ENCODE data around the gene CDK2.
A peak's percentile ranks its signal among the peaks of the same experiment; 100 is the strongest.

The CDK2 gene

DNA sequence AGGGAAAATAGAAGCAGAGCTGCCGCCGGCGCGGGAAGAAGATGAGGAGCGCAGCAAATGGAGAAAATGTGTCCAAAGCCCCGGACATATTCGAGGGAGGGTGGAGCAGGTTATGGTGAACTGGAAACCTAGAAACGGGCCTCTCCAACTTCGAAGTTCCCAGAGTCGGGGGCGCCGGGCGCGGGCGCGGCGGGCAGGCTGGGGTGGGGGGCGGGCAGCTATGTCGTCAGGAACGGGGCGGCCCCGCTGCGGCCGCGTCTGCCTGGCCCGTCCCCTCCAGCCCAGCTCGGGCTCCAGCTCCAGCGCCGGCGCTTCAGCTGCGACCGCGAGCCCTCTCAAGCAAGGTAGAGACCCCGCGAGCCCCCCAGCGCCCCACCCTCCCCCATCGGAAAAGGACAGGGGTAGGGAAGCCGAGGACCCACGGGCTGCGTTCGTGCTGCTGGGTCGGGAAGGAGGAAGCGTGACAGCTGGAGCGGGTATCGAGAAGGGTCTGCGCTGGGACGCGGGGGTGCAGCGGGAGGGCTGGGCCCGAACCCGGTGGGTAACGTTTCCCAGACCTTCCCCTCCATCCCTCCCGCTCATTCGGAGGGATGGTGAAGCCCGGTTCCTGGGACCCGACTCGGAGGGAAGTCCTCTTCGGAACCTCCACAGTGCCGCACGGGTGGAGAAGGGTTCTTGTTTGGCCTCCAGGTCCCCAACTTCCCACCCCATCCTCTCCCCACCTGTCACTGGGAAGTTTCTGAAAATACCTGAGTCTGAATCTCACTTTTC is 34.7 kb upstream of the CDK2 start:
- DNase-seq (peak; percentile 5), ATAC-seq (replicated peaks) (peak in 1 of 2 donors; percentile 10)
- Mint-ChIP-seq H3K4me1 (peaks cover 36 to 56% of the 10 kb centered on the region in 2 donors), H3K9me3 (no peaks in the 10 kb centered on the region), H3K27ac (peak overlapping the region; percentile 95), H3K27me3 (no peaks in the 10 kb centered on the region), H3K36me3 (peaks cover 7 to 20% of the 10 kb centered on the region in 2 donors), H3K4me3 (peak overlapping the region; percentile 91 to 99)

DNA sequence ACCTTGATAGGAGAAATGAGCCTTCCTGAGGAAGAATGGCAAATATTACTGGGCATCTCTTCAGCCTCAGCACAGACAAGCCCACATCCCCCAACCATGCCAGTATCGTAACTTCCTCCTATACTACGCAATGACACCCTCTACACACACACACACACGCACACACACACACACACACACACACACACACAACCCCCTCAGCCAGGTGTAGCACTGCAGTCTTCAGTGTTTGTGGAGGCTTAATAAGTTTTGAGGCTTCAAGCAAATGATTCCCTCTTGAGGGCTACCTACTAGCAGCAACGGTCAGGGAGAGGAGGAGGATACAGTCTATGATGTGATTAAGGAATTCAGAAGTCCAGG is 34.1 kb upstream of the CDK2 start:
- peaks cover 8 to 21% of the 10 kb centered on the region in 2 donors for H3K36me3 Mint-ChIP-seq
- ATAC-seq (replicated peaks): peak; percentile 33 to 39
- no peaks in the 10 kb centered on the region for H3K27me3 Mint-ChIP-seq
- H3K27ac Mint-ChIP-seq: peak overlapping the region; percentile 94
- no peaks in the 10 kb centered on the region for H3K9me3 Mint-ChIP-seq
- peak; percentile 34 for DNase-seq
- H3K4me3 Mint-ChIP-seq: peak overlapping the region; percentile 91 to 99
- peaks cover 36 to 56% of the 10 kb centered on the region in 2 donors for H3K4me1 Mint-ChIP-seq

DNA sequence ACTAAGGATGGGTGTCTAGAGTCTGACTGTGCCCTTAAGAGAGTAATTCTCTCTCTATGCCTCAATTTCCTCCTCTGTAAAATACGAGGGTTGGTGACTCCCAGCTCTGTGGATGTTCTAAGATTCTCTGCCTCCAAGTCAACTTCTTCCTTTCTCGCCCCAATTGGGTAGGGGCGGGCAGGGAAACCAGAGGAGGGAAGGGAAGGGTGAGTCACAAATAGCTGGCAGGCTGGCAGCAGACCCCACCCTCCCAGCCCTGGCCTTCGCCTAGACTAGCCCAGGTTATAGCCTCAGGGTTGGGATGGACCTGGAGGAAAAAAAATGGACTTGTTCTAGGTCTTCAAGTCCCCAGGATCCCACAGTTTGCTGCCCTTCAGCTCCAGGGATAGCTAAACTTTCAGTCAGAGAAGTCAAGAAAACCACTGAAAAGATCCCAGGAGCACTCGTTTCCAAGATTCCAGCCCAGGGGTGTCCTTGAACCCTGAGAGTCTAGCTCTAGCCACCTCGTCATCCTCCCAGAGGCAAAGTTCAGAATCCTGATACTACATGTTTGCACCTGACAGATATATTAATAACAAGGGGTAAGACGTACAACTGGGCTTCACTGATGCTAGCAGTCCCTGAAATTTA is 33.3 kb upstream of the CDK2 start:
- Mint-ChIP-seq H3K9me3 (no peaks in the 10 kb centered on the region), H3K4me1 (peaks cover 36 to 56% of the 10 kb centered on the region in 2 donors), H3K27me3 (no peaks in the 10 kb centered on the region), H3K27ac (no peak overlapping the region), H3K36me3 (peaks cover 8 to 23% of the 10 kb centered on the region in 2 donors), H3K4me3 (peak overlapping the region in 1 of 2 donors; percentile 91)
- no peak for ATAC-seq (replicated peaks)
- no peak for DNase-seq

DNA sequence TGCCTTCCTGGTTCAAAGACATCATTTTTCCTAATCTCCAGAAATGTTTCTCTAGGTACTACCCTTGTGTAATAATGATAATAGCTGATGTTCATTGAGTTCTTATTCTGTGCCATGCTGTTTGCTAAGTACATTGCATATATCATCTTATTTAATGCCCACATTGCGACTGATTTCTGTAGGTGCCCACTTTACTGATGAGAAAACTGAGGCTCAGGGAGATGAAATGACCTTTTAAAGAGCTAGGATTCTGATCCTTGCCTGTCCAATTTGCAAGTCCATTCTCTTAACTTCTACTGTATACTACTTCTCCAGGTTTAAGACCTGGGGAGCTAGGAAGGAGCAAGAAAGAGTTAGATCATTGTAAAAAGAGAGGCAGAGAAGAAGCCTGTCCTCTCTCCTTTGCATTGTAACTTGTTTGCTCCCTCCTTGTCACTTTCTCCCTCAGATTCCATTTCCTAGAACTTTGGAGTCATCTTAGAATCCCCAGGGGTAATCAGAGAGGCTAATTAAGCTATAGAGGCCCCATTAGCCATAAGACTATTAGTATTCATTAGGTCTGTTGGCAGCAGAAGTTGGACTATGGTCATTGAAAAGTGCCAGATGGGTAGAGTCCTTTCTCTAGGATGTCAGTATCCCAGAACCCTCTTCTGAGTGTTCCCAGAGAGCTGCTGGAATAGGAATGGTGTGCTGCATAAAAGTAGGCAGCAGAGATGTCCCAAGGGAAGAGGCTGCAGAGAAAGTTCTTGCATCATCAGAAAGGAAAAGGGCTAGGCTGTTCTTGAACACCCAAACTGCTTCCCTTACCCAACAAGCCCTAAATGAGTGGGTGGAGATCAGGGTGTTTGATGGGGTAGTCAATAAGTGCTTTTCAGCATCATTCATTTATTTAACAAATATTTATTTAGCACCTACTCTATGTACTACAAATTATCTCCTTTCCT is 32.6 kb upstream of the CDK2 start:
- peaks cover 11 to 28% of the 10 kb centered on the region in 2 donors for H3K36me3 Mint-ChIP-seq
- ATAC-seq (replicated peaks) (no peak), DNase-seq (no peak)
- H3K27ac Mint-ChIP-seq: no peak overlapping the region
- peaks cover 37 to 53% of the 10 kb centered on the region in 2 donors for H3K4me1 Mint-ChIP-seq
- H3K4me3 Mint-ChIP-seq: peak overlapping the region in 1 of 2 donors; percentile 13
- no peaks in the 10 kb centered on the region for H3K27me3 Mint-ChIP-seq
- no peaks in the 10 kb centered on the region for H3K9me3 Mint-ChIP-seq

DNA sequence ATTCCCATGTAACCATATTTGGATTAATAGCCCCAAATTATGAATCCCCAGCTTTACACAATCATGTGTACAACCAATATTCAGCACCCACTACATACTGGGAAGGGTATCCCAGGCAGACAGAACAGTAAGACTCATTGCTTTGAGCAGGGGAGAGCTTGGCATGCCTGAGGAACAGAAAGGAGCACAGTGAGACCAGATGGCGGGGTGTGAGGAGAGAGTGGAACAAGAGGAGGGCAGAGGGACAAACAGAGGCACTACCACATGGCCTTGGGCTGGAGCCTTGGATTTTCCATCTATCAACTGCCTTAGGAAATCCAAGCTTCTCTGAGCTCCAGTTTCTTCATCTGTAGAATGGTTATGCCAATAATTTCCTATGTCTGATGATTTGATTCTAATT is 31.9 kb upstream of the CDK2 start:
- Mint-ChIP-seq H3K27ac (no peak overlapping the region), H3K4me1 (peaks cover 34 to 48% of the 10 kb centered on the region in 2 donors), H3K27me3 (no peaks in the 10 kb centered on the region), H3K36me3 (peaks cover 15 to 32% of the 10 kb centered on the region in 2 donors), H3K9me3 (no peaks in the 10 kb centered on the region), H3K4me3 (no peak overlapping the region)
- ATAC-seq (replicated peaks) (no peak), DNase-seq (no peak)

DNA sequence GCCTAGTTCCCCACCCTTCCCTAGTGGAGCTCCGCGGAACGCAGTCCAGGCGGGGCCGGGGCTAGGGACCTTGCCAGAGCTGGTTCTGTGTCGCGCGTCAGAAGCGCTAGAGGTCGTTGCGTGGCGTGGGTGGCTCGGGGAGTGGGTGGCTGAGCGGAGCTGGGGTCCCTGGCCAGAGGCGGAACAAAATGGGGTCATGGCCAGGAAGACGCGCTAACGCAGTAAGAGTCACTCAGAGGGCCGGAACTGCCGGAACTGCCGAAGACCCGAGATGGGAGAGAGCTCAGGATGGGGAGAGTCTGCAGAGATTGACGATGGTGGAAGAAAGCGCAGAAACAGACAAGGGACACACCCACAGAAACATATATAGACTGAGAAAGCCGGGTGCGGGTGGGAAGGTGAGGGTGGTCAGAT is 30.9 kb upstream of the CDK2 start:
- DNase-seq (no peak), ATAC-seq (replicated peaks) (no peak)
- H3K4me3 Mint-ChIP-seq: no peak overlapping the region
- peak overlapping the region; percentile 2 for H3K27ac Mint-ChIP-seq
- H3K36me3 Mint-ChIP-seq: peaks cover 17 to 36% of the 10 kb centered on the region in 2 donors
- H3K4me1 Mint-ChIP-seq: peaks cover 36 to 48% of the 10 kb centered on the region in 2 donors
- no peaks in the 10 kb centered on the region for H3K27me3 Mint-ChIP-seq
- no peaks in the 10 kb centered on the region for H3K9me3 Mint-ChIP-seq

DNA sequence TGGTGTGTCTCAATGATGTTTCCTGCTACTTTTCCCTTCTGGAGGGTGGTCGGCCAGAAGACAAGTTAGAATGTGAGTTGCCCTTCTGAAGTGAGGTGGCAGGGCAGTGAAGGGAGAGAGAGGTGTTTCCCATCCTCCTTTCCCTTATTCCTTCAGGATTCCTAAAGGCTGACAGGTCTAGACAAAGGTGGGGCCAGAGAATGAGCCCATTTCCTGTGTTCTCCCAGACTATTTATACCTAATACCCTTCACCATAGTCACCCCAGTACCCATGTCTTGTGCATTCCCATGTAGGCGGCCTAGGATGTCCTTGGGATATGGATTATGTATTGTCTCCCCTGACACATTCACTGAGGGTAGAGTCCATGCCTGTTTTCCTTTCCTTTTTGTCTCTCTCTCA is 28.6 kb upstream of the CDK2 start:
- no peak overlapping the region for H3K27ac Mint-ChIP-seq
- no peak for ATAC-seq (replicated peaks)
- H3K27me3 Mint-ChIP-seq: no peaks in the 10 kb centered on the region
- peaks cover 28 to 33% of the 10 kb centered on the region in 2 donors for H3K4me1 Mint-ChIP-seq
- no peaks in the 10 kb centered on the region for H3K9me3 Mint-ChIP-seq
- no peak for DNase-seq
- H3K36me3 Mint-ChIP-seq: peaks cover 23 to 42% of the 10 kb centered on the region in 2 donors
- no peak overlapping the region for H3K4me3 Mint-ChIP-seq

DNA sequence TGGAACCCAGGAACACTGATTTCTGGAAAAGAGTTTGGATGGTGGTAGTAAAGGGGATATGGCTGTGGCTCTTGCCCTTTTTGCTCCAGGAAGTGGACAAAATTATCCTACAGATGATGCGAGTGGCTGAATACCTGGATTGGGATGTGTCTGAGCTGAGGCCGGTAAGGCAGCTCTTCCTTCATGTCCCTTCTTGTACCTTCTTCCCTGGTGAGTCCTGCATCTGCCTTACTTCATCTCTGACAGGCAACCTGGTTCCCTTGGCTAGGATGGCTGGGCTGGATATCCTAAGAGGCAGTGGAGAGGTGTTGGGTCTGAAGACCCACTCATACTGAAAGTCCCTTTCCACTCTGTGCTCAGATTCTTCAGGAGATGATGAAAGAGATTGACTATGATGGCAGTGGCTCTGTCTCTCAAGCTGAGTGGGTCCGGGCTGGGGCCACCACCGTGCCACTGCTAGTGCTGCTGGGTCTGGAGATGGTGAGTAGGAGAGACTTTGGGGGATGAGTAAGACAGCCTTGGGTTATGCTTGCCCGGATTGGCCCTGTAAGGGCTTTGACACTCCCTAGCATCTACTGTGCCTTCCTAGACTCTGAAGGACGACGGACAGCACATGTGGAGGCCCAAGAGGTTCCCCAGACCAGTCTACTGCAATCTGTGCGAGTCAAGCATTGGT is 27.7 kb upstream of the CDK2 start:
- DNase-seq (no peak), ATAC-seq (replicated peaks) (no peak)
- H3K4me1 Mint-ChIP-seq: peaks cover 28% of the 10 kb centered on the region in 2 donors
- H3K36me3 Mint-ChIP-seq: peaks cover 26 to 48% of the 10 kb centered on the region in 2 donors
- H3K27me3 Mint-ChIP-seq: no peaks in the 10 kb centered on the region
- no peak overlapping the region for H3K4me3 Mint-ChIP-seq
- peak overlapping the region; percentile 37 for H3K27ac Mint-ChIP-seq
- H3K9me3 Mint-ChIP-seq: no peaks in the 10 kb centered on the region

DNA sequence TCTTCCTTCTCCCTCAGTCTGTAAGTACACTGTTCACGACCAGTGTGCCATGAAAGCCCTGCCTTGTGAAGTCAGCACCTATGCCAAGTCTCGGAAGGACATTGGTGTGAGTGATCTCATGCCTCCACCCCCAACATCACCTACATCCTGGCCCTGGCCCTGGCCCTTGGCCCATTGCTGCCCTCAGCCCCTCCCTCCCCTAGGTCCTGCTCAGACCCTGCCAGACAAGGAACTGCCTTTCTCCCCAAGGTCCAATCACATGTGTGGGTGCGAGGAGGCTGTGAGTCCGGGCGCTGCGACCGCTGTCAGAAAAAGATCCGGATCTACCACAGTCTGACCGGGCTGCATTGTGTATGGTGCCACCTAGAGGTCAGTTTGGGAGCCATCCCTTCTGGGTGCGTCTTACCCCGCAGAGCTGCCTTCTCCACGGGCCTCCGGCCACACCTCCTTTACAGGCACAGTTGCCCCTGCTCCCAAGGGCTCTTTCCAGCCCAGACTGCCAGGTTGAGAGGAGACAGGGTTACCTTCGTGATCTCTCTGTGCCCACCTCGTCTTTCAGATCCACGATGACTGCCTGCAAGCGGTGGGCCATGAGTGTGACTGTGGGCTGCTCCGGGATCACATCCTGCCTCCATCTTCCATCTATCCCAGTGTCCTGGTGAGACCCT is 26.4 kb upstream of the CDK2 start:
- Mint-ChIP-seq H3K4me1 (peaks cover 19 to 25% of the 10 kb centered on the region in 2 donors), H3K27me3 (no peaks in the 10 kb centered on the region), H3K36me3 (peaks cover 31 to 57% of the 10 kb centered on the region in 2 donors), H3K9me3 (no peaks in the 10 kb centered on the region), H3K27ac (peak overlapping the region; percentile 52), H3K4me3 (no peak overlapping the region)
- DNase-seq (peak; percentile 79), ATAC-seq (replicated peaks) (peak; percentile 100)

DNA sequence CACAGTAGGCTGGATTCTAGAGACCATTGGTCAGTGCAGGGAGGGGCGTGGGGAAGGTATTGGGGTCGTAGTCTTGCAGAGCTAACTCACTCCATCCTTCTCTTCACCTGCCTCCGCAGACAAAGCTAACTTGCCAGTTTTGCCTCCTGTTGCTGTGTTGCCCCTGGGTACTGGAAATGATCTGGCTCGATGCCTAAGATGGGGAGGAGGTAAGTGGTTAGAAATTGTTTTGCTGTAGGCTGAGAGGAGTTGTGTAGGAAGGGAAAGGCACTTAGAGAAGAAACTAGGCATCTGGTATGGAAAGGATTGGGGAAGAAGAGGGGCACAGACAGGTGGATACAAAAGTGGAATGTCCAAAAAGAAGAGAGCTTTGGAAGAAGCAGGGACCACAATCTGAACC is 24.6 kb upstream of the CDK2 start:
- no peaks in the 10 kb centered on the region for H3K9me3 Mint-ChIP-seq
- H3K36me3 Mint-ChIP-seq: peaks cover 41 to 62% of the 10 kb centered on the region in 2 donors
- H3K27me3 Mint-ChIP-seq: no peaks in the 10 kb centered on the region
- peaks cover 12 to 23% of the 10 kb centered on the region in 2 donors for H3K4me1 Mint-ChIP-seq
- DNase-seq (no peak), ATAC-seq (replicated peaks) (no peak)
- no peak overlapping the region for H3K4me3 Mint-ChIP-seq
- H3K27ac Mint-ChIP-seq: no peak overlapping the region

DNA sequence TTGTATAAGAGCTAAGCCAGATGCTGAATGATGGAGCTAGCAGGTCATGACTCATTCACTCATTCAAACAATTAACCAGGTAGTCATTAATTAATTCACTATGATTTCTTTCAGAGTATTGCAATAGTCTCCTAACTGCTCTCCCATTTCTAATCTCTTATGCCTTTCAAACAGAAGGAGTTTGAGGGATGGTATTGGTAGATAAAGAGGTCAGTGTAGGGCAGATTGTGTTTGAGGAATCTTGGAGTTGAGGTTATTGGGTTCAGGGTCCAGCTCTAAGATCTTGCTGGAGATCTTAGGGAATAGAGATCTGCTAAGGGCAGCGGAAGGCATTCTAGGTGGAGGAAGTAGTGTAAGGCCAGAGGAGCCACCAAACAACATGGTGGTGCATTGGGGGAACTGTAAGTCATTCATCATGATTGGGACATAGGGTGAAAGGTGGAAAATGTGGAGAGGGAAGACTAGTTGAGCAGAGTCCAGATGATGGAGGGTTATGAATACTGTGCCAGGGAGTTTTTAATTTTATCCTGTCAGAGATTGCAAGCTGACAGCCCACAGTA is 24.0 kb upstream of the CDK2 start:
- DNase-seq: no peak
- Mint-ChIP-seq H3K9me3 (no peaks in the 10 kb centered on the region), H3K4me1 (peaks cover 12 to 23% of the 10 kb centered on the region in 2 donors), H3K27ac (no peak overlapping the region), H3K4me3 (no peak overlapping the region), H3K27me3 (no peaks in the 10 kb centered on the region), H3K36me3 (peaks cover 39 to 56% of the 10 kb centered on the region in 2 donors)
- ATAC-seq (replicated peaks): no peak

DNA sequence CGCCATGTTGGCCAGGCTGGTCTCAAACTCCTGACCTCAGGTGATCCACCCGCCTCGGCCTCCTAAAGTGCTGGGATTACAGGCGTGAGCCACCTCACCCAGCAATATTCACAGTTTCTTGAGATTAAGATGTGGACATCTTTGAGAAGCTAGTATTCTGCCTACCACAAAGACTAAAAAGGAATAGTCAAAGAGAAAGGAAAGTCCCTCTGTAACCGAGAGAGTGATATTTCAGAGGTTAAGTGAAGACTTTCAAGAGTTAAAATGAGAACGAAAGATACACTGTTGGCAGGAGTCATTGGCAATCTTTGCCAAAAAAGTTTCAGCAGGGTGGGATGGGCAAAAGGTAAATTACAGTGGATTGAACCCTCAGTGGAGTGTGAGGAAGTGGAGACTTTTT is 20.1 kb upstream of the CDK2 start:
- peaks cover 39 to 56% of the 10 kb centered on the region in 2 donors for H3K36me3 Mint-ChIP-seq
- H3K9me3 Mint-ChIP-seq: no peaks in the 10 kb centered on the region
- ATAC-seq (replicated peaks): no peak
- no peak for DNase-seq
- H3K27me3 Mint-ChIP-seq: no peaks in the 10 kb centered on the region
- no peak overlapping the region for H3K4me3 Mint-ChIP-seq
- H3K27ac Mint-ChIP-seq: no peak overlapping the region
- peaks cover 5 to 7% of the 10 kb centered on the region in 2 donors for H3K4me1 Mint-ChIP-seq

DNA sequence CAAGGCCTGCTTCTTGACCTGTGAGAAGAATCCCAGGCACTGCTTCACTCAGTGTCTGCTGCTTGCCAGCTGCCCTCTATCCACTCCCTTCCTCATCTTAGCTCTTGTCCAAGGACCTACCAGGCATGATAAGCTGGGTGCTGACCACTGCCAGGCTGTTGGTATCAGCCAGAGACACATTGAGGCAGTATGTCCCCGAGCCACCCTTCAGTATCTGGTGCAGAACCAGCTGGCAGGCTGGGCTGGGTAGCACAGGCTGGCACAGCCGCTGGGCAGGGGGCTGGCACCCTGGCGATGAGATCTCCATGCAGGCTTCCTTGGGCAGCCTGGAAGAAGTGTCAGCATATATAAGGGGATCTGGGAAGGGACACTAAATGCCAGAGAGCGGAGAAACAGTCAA is 11.3 kb upstream of the CDK2 start:
- ATAC-seq (replicated peaks): peak in 1 of 2 donors; percentile 14
- peaks cover 0 to 3% of the 10 kb centered on the region in 2 donors for H3K4me1 Mint-ChIP-seq
- H3K27me3 Mint-ChIP-seq: no peaks in the 10 kb centered on the region
- H3K27ac Mint-ChIP-seq: peak overlapping the region; percentile 43
- H3K4me3 Mint-ChIP-seq: no peak overlapping the region
- peaks cover 19 to 29% of the 10 kb centered on the region in 2 donors for H3K36me3 Mint-ChIP-seq
- no peak for DNase-seq
- H3K9me3 Mint-ChIP-seq: no peaks in the 10 kb centered on the region
